Mesothelial cell of epicardium (in vitro differentiated cells): Measurements from ENCODE around the gene SUSD2. TPM values are rescaled to one million over a fixed set of nuclear protein-coding genes. Genes with fewer than 3 reads are reported as not detected.

ENCODE experiments used
- DNase-seq, 2 experiments: peaks; one replicate each; pipeline ENCODE4 v3.0.0; 2021; ENCODE audit warnings: low spot score in 2 of 2; ENCODE audit not compliant: unreplicated experiment in 2 of 2
- H3K27ac Mint-ChIP-seq: 2 replicates; pipeline ENCODE4 v1.8.0; 2021; ENCODE audit warnings: mixed read lengths
- H3K27me3 Mint-ChIP-seq: 2 replicates; pipeline ENCODE4 v1.8.0; 2021; ENCODE audit warnings: low read depth, mixed read lengths
- H3K36me3 Mint-ChIP-seq: 2 replicates; pipeline ENCODE4 v1.8.0; 2021; ENCODE audit warnings: mixed read lengths
- H3K4me1 Mint-ChIP-seq: 2 replicates; pipeline ENCODE4 v1.8.0; 2021; ENCODE audit warnings: mixed read lengths
- H3K4me3 Mint-ChIP-seq: 2 replicates; pipeline ENCODE4 v1.8.0; 2021; ENCODE audit warnings: mild to moderate bottlenecking, moderate library complexity, mixed read lengths
- H3K9me3 Mint-ChIP-seq: 2 replicates; pipeline ENCODE4 v1.8.0; 2021; ENCODE audit warnings: mixed read lengths
- total RNA-seq: library from RNA; stranded (reverse); gene quantifications from 3 replicates; pipeline ENCODE4 v1.2.1, GENCODE V29; 2021
- TF ChIP-seq, protein P1 (sequence below): fragments of 200-600 bp; sonication (generic); IDR thresholded peaks from one replicate; pipeline ENCODE4 v1.5.0; 2021; ENCODE audit warnings: antibody characterized with exemption; ENCODE audit not compliant: unreplicated experiment

SUSD2 gene
- total RNA-seq, 1 donor from 2014 or later: 1.2 TPM

DNA sequence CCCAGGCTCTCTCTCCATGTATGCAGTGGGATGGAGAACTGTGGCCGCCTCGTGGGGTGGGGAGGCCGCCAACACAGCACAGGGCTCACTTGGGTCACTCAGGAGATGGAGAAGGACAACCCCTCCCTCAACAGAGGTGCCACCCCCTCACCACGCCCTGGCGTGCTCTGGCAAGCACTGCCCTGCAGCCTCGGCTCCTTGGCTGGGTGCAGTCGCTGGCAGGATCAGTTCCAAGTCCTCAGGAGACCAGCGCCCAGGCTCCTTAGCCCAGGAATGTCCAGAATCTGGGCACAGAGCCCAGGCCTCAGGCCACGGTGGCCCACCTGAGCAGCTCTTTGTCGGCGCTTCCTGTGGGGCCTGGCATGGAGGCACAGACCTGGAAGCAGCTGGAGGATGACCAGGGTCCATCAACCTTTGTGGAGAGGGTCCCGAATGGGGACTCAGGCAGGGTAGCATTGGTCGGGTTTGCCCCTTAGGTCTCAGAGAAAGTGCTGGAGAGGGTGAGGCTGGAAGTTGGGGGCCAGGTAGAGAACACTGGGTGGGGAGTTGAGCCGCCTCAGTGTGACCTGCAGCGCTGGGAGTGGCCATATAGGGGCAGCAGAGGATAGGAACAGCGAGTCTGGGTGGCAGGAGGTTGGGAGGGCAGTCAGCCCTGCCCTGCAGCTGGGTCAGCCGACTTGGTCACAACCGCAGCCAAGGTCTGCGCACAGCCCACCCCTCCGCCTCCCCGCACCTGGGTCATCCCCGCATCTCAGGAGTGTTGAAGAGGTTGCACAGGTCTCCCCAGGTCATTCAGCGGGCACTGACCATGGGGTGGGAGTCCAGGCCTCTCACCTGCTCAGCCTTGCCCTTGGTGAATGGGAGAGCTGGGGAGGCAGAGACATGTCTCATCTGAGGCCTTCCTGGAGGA is 8.2 kb downstream of the SUSD2 start:
- H3K27ac Mint-ChIP-seq: no peak overlapping the region
- TF ChIP-seq, protein P1, sequence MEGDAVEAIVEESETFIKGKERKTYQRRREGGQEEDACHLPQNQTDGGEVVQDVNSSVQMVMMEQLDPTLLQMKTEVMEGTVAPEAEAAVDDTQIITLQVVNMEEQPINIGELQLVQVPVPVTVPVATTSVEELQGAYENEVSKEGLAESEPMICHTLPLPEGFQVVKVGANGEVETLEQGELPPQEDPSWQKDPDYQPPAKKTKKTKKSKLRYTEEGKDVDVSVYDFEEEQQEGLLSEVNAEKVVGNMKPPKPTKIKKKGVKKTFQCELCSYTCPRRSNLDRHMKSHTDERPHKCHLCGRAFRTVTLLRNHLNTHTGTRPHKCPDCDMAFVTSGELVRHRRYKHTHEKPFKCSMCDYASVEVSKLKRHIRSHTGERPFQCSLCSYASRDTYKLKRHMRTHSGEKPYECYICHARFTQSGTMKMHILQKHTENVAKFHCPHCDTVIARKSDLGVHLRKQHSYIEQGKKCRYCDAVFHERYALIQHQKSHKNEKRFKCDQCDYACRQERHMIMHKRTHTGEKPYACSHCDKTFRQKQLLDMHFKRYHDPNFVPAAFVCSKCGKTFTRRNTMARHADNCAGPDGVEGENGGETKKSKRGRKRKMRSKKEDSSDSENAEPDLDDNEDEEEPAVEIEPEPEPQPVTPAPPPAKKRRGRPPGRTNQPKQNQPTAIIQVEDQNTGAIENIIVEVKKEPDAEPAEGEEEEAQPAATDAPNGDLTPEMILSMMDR: peak; percentile 64
- DNase-seq: peak in 1 of 2 experiments; percentile 67
- peaks cover 4% of the 10 kb centered on the region for H3K4me1 Mint-ChIP-seq
- H3K36me3 Mint-ChIP-seq: no peaks in the 10 kb centered on the region
- no peaks in the 10 kb centered on the region for H3K27me3 Mint-ChIP-seq
- H3K4me3 Mint-ChIP-seq: no peak overlapping the region
- H3K9me3 Mint-ChIP-seq: no peaks in the 10 kb centered on the region

DNA sequence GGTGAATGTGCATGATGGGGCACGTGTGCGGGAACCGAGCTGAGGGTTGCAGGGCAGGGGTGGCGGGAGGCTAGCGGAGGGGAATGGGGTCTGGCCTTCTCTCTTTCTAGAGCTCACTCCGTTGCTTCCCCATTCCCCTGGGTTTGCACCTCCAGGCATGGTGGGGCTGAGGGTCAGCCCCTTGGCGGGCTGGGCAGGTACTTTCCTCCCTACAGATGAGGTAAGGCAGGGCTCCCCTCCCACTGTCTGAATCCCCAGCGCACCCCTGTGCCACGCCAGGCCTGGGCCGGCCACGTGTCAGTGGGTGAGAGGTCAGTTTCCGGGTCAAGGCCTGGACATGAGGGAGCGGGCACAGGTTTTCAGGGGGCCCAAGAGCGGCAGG is 8.9 kb downstream of the SUSD2 start:
- H3K27ac Mint-ChIP-seq: no peak overlapping the region

DNA sequence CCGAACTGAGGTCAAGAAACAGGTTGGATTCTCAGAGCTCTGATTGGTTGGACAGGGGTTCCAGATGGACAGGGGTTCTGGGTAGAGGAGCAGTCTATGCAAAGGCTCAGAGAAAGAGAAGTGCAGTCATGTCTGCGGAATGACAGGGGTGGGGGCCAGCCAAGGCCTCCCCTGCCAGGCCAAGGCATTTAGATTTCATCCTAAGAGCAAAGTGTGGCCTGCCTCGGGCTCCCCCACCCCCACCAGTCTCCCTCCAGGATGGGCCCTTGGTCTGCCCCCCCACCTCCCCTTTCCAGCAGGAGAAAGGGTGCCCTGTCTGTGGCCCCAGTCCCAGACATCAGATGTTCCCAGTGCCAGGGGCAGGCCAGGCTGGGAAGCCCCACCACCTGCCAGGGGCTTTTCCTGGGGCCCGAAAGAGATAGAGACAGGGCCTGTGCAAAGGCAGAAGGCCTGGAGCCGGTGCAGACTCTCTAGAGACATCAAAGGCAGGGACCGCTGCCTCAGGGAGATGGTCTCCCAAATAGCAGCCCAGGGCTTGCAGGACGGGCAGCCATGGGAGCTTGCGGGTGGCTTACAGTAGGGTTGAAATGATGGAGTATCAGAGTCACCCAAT is 9.4 kb downstream of the SUSD2 start:
- Mint-ChIP-seq H3K9me3 (no peaks in the 10 kb centered on the region), H3K27me3 (no peaks in the 10 kb centered on the region), H3K27ac (no peak overlapping the region), H3K4me3 (no peak overlapping the region), H3K36me3 (no peaks in the 10 kb centered on the region), H3K4me1 (peaks cover 4% of the 10 kb centered on the region)
- TF ChIP-seq, protein P1: no peak
- no peak for DNase-seq

More for the DNA sequence above, 8.9 kb downstream of the SUSD2 start:
- no peak for DNase-seq
- H3K4me3 Mint-ChIP-seq: no peak overlapping the region
- H3K9me3 Mint-ChIP-seq: no peaks in the 10 kb centered on the region
- TF ChIP-seq, protein P1: no peak
- H3K27me3 Mint-ChIP-seq: no peaks in the 10 kb centered on the region
- no peaks in the 10 kb centered on the region for H3K36me3 Mint-ChIP-seq
- peaks cover 4% of the 10 kb centered on the region for H3K4me1 Mint-ChIP-seq

DNA sequence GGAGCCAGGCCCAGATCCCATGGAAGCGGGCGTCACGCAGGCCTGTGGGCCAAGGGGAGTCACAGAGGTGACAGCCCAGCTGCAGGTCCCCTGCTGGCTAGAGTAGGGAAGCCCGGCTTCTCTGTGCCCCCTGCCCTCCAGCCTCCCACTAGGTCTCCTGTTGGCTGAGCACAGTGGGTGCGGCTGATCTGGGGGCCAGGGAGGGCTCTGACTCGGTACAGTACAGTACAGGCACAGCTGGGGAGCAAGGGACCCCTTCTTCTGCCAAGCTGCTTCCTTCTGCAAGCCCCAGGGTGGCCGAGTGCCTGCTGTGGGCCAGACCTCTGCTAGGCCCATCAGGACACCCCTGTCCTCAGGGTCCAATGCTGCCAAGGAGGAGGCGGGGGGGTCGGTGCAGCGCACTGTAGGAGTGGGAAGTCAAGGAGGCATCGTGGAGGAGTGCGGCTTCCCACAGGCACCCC is 10.1 kb downstream of the SUSD2 start:
- Mint-ChIP-seq H3K9me3 (no peaks in the 10 kb centered on the region), H3K27me3 (no peaks in the 10 kb centered on the region), H3K27ac (no peak overlapping the region), H3K36me3 (no peaks in the 10 kb centered on the region), H3K4me1 (peaks cover 5% of the 10 kb centered on the region), H3K4me3 (no peak overlapping the region)
- no peak for DNase-seq
- TF ChIP-seq, protein P1: no peak

DNA sequence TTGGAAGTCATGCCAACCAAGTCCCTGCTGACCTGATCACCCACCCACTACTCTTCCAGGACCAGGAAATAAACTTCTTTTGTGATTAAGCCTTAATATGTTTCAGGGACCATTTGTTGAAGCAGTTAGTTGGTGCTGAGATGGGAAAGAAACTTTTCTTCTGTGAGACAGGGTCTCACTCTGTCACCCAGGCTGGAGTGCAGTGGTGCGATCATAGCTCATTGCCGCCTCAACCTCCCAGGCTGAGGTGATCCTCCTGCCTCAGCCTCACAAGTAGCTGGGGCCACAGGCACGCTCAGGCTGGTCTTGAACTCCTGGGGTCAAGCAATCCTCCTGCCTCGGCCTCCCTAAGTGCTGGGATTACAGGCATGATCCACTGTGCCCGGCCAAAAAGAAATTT is 10.6 kb downstream of the SUSD2 start:
- no peaks in the 10 kb centered on the region for H3K27me3 Mint-ChIP-seq
- no peak for DNase-seq
- no peaks in the 10 kb centered on the region for H3K36me3 Mint-ChIP-seq
- no peak overlapping the region for H3K4me3 Mint-ChIP-seq
- TF ChIP-seq, protein P1: no peak
- no peaks in the 10 kb centered on the region for H3K9me3 Mint-ChIP-seq
- H3K27ac Mint-ChIP-seq: no peak overlapping the region
- peaks cover 9% of the 10 kb centered on the region for H3K4me1 Mint-ChIP-seq
